ENCODE results near the gene FOXRED2. TPM values are rescaled to one million over a fixed set of nuclear protein-coding genes. Genes with fewer than 3 reads are reported as not detected.

Gene FOXRED2
- total and polyA plus RNA-seq, 2 experiments from 2014 or later: 11.5 to 38.3 TPM

GRCh38 chr22:36481393-36482168, 25.3 kb downstream of the FOXRED2 start, which contains the start of gene TXN2:
TXN2 (minus strand) TSS chr22:36481640; CDS start chr22:36480837, 803 bp downstream.
- H3K79me2 ChIP-seq (replicated peaks; ENCODE audit: insufficient read depth): no peaks in the 10 kb centered on the region; the same call in 1 of the 2 replicates
- peak; percentile 98 for DNase-seq (ENCODE audit: low spot score)
- H3K27me3 Mint-ChIP-seq (ENCODE audit: insufficient read depth, low read depth, poor library complexity): peaks cover 35% of the 10 kb centered on the region
- peak within 1 kb of the TSS; percentile 92 for H3K4me3 Mint-ChIP-seq
- peaks cover 23% of the 10 kb centered on the region for H3K36me3 Mint-ChIP-seq (ENCODE audit: low read depth)
- peak within 1 kb of the TSS; percentile 85 for H3K4me2 ChIP-seq
- peaks cover 5% of the 10 kb centered on the region for H3K9me2 ChIP-seq (ENCODE audit: insufficient read depth)
- peaks cover 9% of the 10 kb centered on the region for H3K27me3 ChIP-seq (ENCODE audit: insufficient read depth)
- H4K20me1 ChIP-seq (replicated peaks; ENCODE audit: insufficient read depth): no peaks in the 10 kb centered on the region; the same call in 1 of the 2 replicates
- 0 out of 2 replicates have a peak, but pooled peaks cover 13% of the 10 kb centered on the region for H3F3A ChIP-seq (replicated peaks; ENCODE audit: low read depth)
- peak within 1 kb of the TSS; percentile 84 for H3K4me3 ChIP-seq
- H3K36me3 ChIP-seq (ENCODE audit: insufficient read depth): no peaks in the 10 kb centered on the region
- peaks cover 9% of the 10 kb centered on the region for H3K4me1 Mint-ChIP-seq
- peak within 1 kb of the TSS; percentile 99 for H3K27ac Mint-ChIP-seq
- TF ChIP-seq POLR2AphosphoS5 (IDR thresholded peaks at IDR 0.05; ENCODE audit: low read depth) (peak; percentile 60), CREB1 (CRISPR knock-in tag; IDR thresholded peaks at IDR 0.05; ENCODE audit: low read depth) (peak; percentile 95), ZNF331 (CRISPR knock-in tag; IDR thresholded peaks at IDR 0.05; ENCODE audit: low read depth) (no peak)
- H3K27ac ChIP-seq (ENCODE audit: low read depth): peak within 1 kb of the TSS; percentile 99
- peaks cover 9% of the 10 kb centered on the region; the same call in 1 of the 2 replicates for H3K4me1 ChIP-seq (ENCODE audit: insufficient read depth)
- H2AFZ ChIP-seq: peak within 1 kb of the TSS; percentile 60
- ATAC-seq: peak; percentile 92
- peaks cover 15% of the 10 kb centered on the region; the same call in 2 of the 3 replicates for H3K9me3 Mint-ChIP-seq

- peak overlapping the region; percentile 99 for H3K27ac Mint-ChIP-seq
- Histone ChIP-seq H3K9me2 (ENCODE audit: insufficient read depth) (peaks cover 5% of the 10 kb centered on the region), H3K79me2 (replicated peaks; ENCODE audit: insufficient read depth) (no peaks in the 10 kb centered on the region; the same call in 1 of the 2 replicates), H3K36me3 (ENCODE audit: insufficient read depth) (no peaks in the 10 kb centered on the region), H3K27ac (ENCODE audit: low read depth) (peak overlapping the region; percentile 99), H2AFZ (peak overlapping the region; percentile 60), H3K4me3 (peak overlapping the region; percentile 84), H3K4me2 (peak overlapping the region; percentile 85), H3F3A (replicated peaks; ENCODE audit: low read depth) (0 out of 2 replicates have a peak, but pooled peaks cover 13% of the 10 kb centered on the region), H4K20me1 (replicated peaks; ENCODE audit: insufficient read depth) (no peaks in the 10 kb centered on the region; the same call in 1 of the 2 replicates), H3K27me3 (ENCODE audit: insufficient read depth) (peaks cover 9% of the 10 kb centered on the region), H3K4me1 (ENCODE audit: insufficient read depth) (peaks cover 9% of the 10 kb centered on the region; the same call in 1 of the 2 replicates)
- H3K9me3 Mint-ChIP-seq: peaks cover 14% of the 10 kb centered on the region; the same call in 2 of the 3 replicates
- H3K4me3 Mint-ChIP-seq: peak overlapping the region; percentile 92
- no peak for DNase-seq (ENCODE audit: low spot score)
- peaks cover 9% of the 10 kb centered on the region for H3K4me1 Mint-ChIP-seq
- H3K27me3 Mint-ChIP-seq (ENCODE audit: insufficient read depth, low read depth, poor library complexity): peaks cover 35% of the 10 kb centered on the region
- ATAC-seq: no peak
- H3K36me3 Mint-ChIP-seq (ENCODE audit: low read depth): peaks cover 21% of the 10 kb centered on the region
- TF ChIP-seq CTCF (conservative IDR thresholded peaks at IDR 0.05; ENCODE audit: low read depth in 2 of 2) (no peak), REST (IDR thresholded peaks at IDR 0.05; ENCODE audit: unreplicated experiment) (no peak), ETS1 (IDR thresholded peaks at IDR 0.05) (0 out of 2 replicates have a peak, but pooled peaks have one; percentile 19), JUNB (IDR thresholded peaks at IDR 0.05; ENCODE audit: unreplicated experiment) (no peak), EZH2phosphoT487 (IDR thresholded peaks at IDR 0.05; ENCODE audit: unreplicated experiment) (no peak)
These were observed 25.9 kb downstream of the FOXRED2 start for GRCh38 chr22:36480941-36481392.

Measured in GM23338 (cell line).